Right atrium auricular region (tissue), 2 donors: ENCODE measurements around the gene C10orf120. TPM values are rescaled to one million over a fixed set of nuclear protein-coding genes. Genes with fewer than 3 reads are reported as not detected.

Source experiments
- DNase-seq: peaks from one replicate; pipeline ENCODE4 v3.0.0-alpha.2; 2019; ENCODE audit warnings: low spot score
- H3K27ac ChIP-seq, 2 donors: fragments of 200-600 bp; sonication (generic); 1 replicate in 1 of 2; 2 replicates in 1 of 2; pipeline ENCODE4 v1.5.1; 2016 to 2019
- H3K27me3 ChIP-seq, 2 donors: fragments of 200-600 bp; sonication (generic); one replicate each; pipeline versions ENCODE4 v1.5.1 to v1.6.0; 2017 to 2019
- H3K36me3 ChIP-seq: fragments of 200-600 bp; sonication (generic); one replicate; pipeline ENCODE4 v1.5.1; 2016
- H3K4me1 ChIP-seq, 2 donors: fragments of 200-600 bp; sonication (generic); one replicate each; pipeline versions ENCODE4 v1.5.1 to v1.6.0; 2017 to 2019
- H3K4me3 ChIP-seq, 2 donors: fragments of 200-600 bp; sonication (generic); 1 replicate in 1 of 2; 2 replicates in 1 of 2; pipeline ENCODE4 v1.5.1; 2017 to 2019; ENCODE audit warnings: mild to moderate bottlenecking in 1 of 2, moderate library complexity in 1 of 2
- H3K9me3 ChIP-seq, 2 donors: fragments of 200-600 bp; sonication (generic); one replicate each; pipeline ENCODE4 v1.5.1; 2019
- total RNA-seq, 2 donors: library from RNA; depleted of rRNA; stranded (reverse); fragments of >200 nt; gene quantifications; one replicate each; pipeline ENCODE4 v1.1.0, GENCODE V29; 2016
- TF ChIP-seq, protein P1 (sequence below), 2 donors: fragments of 200-600 bp; sonication (generic); IDR thresholded peaks; one replicate each; pipeline ENCODE4 v1.5.1; 2019; ENCODE audit warnings: antibody characterized with exemption in 2 of 2

C10orf120 gene
- total RNA-seq, 2 donors from 2014 or later, result not detected

GRCh38 chr10:122733931-122734665 lies 34.5 kb upstream of the C10orf120 start:
- Histone ChIP-seq H3K36me3 (no peaks in the 10 kb centered on the region), H3K27me3 (no peaks in the 10 kb centered on the region), H3K9me3 (no peaks in the 10 kb centered on the region), H3K4me1 (no peaks in the 10 kb centered on the region), H3K4me3 (no peak overlapping the region), H3K27ac (no peak overlapping the region)
- DNase-seq, result no peak
- TF ChIP-seq, protein P1, sequence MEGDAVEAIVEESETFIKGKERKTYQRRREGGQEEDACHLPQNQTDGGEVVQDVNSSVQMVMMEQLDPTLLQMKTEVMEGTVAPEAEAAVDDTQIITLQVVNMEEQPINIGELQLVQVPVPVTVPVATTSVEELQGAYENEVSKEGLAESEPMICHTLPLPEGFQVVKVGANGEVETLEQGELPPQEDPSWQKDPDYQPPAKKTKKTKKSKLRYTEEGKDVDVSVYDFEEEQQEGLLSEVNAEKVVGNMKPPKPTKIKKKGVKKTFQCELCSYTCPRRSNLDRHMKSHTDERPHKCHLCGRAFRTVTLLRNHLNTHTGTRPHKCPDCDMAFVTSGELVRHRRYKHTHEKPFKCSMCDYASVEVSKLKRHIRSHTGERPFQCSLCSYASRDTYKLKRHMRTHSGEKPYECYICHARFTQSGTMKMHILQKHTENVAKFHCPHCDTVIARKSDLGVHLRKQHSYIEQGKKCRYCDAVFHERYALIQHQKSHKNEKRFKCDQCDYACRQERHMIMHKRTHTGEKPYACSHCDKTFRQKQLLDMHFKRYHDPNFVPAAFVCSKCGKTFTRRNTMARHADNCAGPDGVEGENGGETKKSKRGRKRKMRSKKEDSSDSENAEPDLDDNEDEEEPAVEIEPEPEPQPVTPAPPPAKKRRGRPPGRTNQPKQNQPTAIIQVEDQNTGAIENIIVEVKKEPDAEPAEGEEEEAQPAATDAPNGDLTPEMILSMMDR (IDR thresholded peaks at IDR 0.05), result no peak

GRCh38 chr10:122733443-122733842 lies 33.8 kb upstream of the C10orf120 start:
- TF ChIP-seq, protein P1 (IDR thresholded peaks at IDR 0.05), result no peak

DNA sequence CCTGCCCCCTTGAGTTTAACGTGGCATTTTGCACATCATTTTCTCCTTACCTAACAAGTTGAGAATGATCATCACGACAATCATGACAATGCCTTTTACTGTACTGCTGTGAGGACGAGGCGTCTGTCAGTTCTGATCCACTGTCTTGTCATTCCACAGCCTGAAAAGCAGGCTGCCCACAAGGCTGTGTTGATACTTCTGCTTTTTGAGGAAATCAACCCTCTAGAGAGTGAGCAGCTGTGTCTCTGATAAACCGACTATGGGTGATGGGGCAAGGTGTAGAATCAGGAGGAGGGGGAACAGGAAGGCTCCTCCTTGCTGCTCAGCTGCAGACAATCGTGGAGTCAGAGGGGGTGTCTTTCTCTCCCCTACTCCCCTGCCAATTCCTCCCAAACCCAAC lies 30.6 kb upstream of the C10orf120 start:
- Histone ChIP-seq H3K36me3 (no peaks in the 10 kb centered on the region), H3K4me1 (no peaks in the 10 kb centered on the region), H3K27me3 (no peaks in the 10 kb centered on the region), H3K27ac (no peak overlapping the region), H3K4me3 (no peak overlapping the region), H3K9me3 (no peaks in the 10 kb centered on the region)
- no peak for DNase-seq
- TF ChIP-seq, protein P1 (IDR thresholded peaks at IDR 0.05), result no peak

More at GRCh38 chr10:122733443-122733842, 33.8 kb upstream of the C10orf120 start:
- DNase-seq, result no peak
- Histone ChIP-seq H3K9me3 (no peaks in the 10 kb centered on the region), H3K27ac (no peak overlapping the region), H3K36me3 (no peaks in the 10 kb centered on the region), H3K4me3 (no peak overlapping the region), H3K27me3 (no peaks in the 10 kb centered on the region), H3K4me1 (no peaks in the 10 kb centered on the region)

DNA sequence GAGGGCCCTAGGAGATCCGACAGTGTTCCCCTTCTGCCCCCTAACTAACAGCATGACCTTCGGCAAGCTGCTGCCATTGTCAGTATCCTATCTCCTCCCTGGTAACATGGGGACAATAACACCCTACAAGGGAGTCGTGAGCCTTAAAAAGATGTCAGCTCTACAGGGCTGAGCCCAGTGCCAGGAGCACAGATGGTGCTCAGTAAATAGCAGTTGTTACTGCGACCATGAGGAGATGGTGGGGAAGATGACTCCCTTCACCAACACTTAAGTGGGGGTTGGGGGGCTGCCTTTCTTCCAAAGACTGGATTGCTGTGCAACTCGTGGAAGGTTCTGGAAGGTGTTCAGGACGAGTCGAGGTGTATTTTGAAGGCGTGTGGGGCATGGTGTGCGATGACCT lies 29.5 kb upstream of the C10orf120 start:
- H3K27me3 ChIP-seq, result no peaks in the 10 kb centered on the region
- no peaks in the 10 kb centered on the region for H3K9me3 ChIP-seq
- no peaks in the 10 kb centered on the region for H3K4me1 ChIP-seq
- no peak overlapping the region for H3K4me3 ChIP-seq
- DNase-seq, result no peak
- TF ChIP-seq, protein P1 (IDR thresholded peaks at IDR 0.05), result no peak
- H3K27ac ChIP-seq, result no peak overlapping the region
- H3K36me3 ChIP-seq, result no peaks in the 10 kb centered on the region

GRCh38 chr10:122727426-122727825 lies 27.8 kb upstream of the C10orf120 start:
- H3K4me3 ChIP-seq, result no peak overlapping the region
- DNase-seq, result no peak
- no peaks in the 10 kb centered on the region for H3K36me3 ChIP-seq
- no peak overlapping the region for H3K27ac ChIP-seq
- TF ChIP-seq, protein P1 (IDR thresholded peaks at IDR 0.05), result no peak
- H3K4me1 ChIP-seq, result no peaks in the 10 kb centered on the region
- H3K27me3 ChIP-seq, result no peaks in the 10 kb centered on the region
- no peaks in the 10 kb centered on the region for H3K9me3 ChIP-seq

GRCh38 chr10:122725768-122726167 lies 26.1 kb upstream of the C10orf120 start:
- Histone ChIP-seq H3K9me3 (no peaks in the 10 kb centered on the region), H3K27me3 (no peaks in the 10 kb centered on the region), H3K4me1 (no peaks in the 10 kb centered on the region), H3K4me3 (no peak overlapping the region), H3K36me3 (no peaks in the 10 kb centered on the region), H3K27ac (no peak overlapping the region)
- no peak for DNase-seq
- TF ChIP-seq, protein P1 (IDR thresholded peaks at IDR 0.05), result no peak
